ENCODE data around the gene HS6ST1.

The HS6ST1 gene

GRCh38 chr2:128309280-128310093, 9.2 kb downstream of the HS6ST1 start:
- no peak for TF ChIP-seq CTCF (IDR thresholded peaks at IDR 0.05; ENCODE audit: low read depth, low read length)
- no peak for DNase-seq (ENCODE audit: low read depth in 2 of 2)
- H3K4me3 ChIP-seq (replicated peaks in 1 of 2; ENCODE audit: low read depth in 2 of 2, low read length in 2 of 2): no peak overlapping the region

- TF ChIP-seq CTCF (IDR thresholded peaks at IDR 0.05; ENCODE audit: low read depth, low read length): no peak
- DNase-seq (ENCODE audit: low read depth in 2 of 2): no peak
These were observed 9.8 kb downstream of the HS6ST1 start for GRCh38 chr2:128308889-128309279.

GRCh38 chr2:128308284-128308731, 10.4 kb downstream of the HS6ST1 start:
- no peak for DNase-seq (ENCODE audit: low read depth in 2 of 2)
- no peak for TF ChIP-seq CTCF (IDR thresholded peaks at IDR 0.05; ENCODE audit: low read depth, low read length)
- H3K4me3 ChIP-seq (replicated peaks in 1 of 2; ENCODE audit: low read depth in 2 of 2, low read length in 2 of 2): no peak overlapping the region

More at GRCh38 chr2:128308889-128309279, 9.8 kb downstream of the HS6ST1 start:
- H3K4me3 ChIP-seq (replicated peaks in 1 of 2; ENCODE audit: low read depth in 2 of 2, low read length in 2 of 2): no peak overlapping the region

- H3K4me3 ChIP-seq (replicated peaks in 1 of 2; ENCODE audit: low read depth in 2 of 2, low read length in 2 of 2): no peak overlapping the region
- no peak for DNase-seq (ENCODE audit: low read depth in 2 of 2)
- no peak for TF ChIP-seq CTCF (IDR thresholded peaks at IDR 0.05; ENCODE audit: low read depth, low read length)
These were observed 11.1 kb downstream of the HS6ST1 start for GRCh38 chr2:128307595-128307994.

GRCh38 chr2:128306931-128307460, 11.7 kb downstream of the HS6ST1 start:
- TF ChIP-seq CTCF (IDR thresholded peaks at IDR 0.05; ENCODE audit: low read depth, low read length): no peak
- DNase-seq (ENCODE audit: low read depth in 2 of 2): no peak
- no peak overlapping the region for H3K4me3 ChIP-seq (replicated peaks in 1 of 2; ENCODE audit: low read depth in 2 of 2, low read length in 2 of 2)

GRCh38 chr2:128306081-128306930, 12.4 kb downstream of the HS6ST1 start:
- no peak overlapping the region for H3K4me3 ChIP-seq (replicated peaks in 1 of 2; ENCODE audit: low read depth in 2 of 2, low read length in 2 of 2)
- DNase-seq (ENCODE audit: low read depth in 2 of 2): peak; percentile 81 to 88

More at GRCh38 chr2:128306081-128306930, 12.4 kb downstream of the HS6ST1 start:
- TF ChIP-seq CTCF (IDR thresholded peaks at IDR 0.05; ENCODE audit: low read depth, low read length): peak; percentile 40
